Naive thymus-derived CD8-positive, alpha-beta T cell (primary cell): ENCODE results near the gene CHST11. TPM values are rescaled to one million over a fixed set of nuclear protein-coding genes. Genes with fewer than 3 reads are reported as not detected.

Source experiments
- ATAC-seq, 2 donors: fragments of 150-1000 bp; cut with Tn5 transposase in 1 of 2; sonication (Bioruptor Pico), chemical (Tn5 transposase) in 1 of 2; 1 replicate in 1 of 2; 2 replicates in 1 of 2; pipeline ENCODE4 v1.10.0; 2021; ENCODE audit warnings: mild to moderate bottlenecking in 2 of 2, moderate library complexity in 2 of 2
- POLR2A ChIA-PET: fragments of 350-600 bp; sonication (Branson Sonifier 250); formaldehyde crosslinking; loops from one replicate; lab custom pipeline; 2021; ENCODE audit warnings: antibody characterized with exemption; lab: Charles Lee
- DNase-seq, 10 donors: peaks; one replicate each; pipeline versions ENCODE4 v3.0.0 to v3.0.0-alpha.2; 2020 to 2022
- H3K27ac Mint-ChIP-seq, 10 donors: one replicate each; pipeline ENCODE4 v1.8.0; 2020 to 2022; ENCODE audit warnings: mild to moderate bottlenecking in 10 of 10, mixed read lengths in 10 of 10, moderate library complexity in 4 of 10, inconsistent platforms in 1 of 10
- H3K27me3 Mint-ChIP-seq, 5 donors: one replicate each; pipeline ENCODE4 v1.8.0; 2021 to 2022; ENCODE audit warnings: mixed read lengths in 5 of 5
- H3K36me3 Mint-ChIP-seq, 3 donors: one replicate each; pipeline ENCODE4 v1.8.0; 2020 to 2022; ENCODE audit warnings: mixed read lengths in 3 of 3, mild to moderate bottlenecking in 2 of 3, inconsistent platforms in 1 of 3
- H3K4me1 Mint-ChIP-seq, 4 donors: one replicate each; pipeline ENCODE4 v1.8.0; 2021 to 2022; ENCODE audit warnings: mixed read lengths in 4 of 4
- H3K4me3 Mint-ChIP-seq, 10 donors: one replicate each; pipeline ENCODE4 v1.8.0; 2020 to 2022; ENCODE audit warnings: mild to moderate bottlenecking in 10 of 10, mixed read lengths in 10 of 10, moderate library complexity in 6 of 10, inconsistent platforms in 1 of 10
- H3K9me3 Mint-ChIP-seq, 9 donors: one replicate each; pipeline ENCODE4 v1.8.0; 2020 to 2022; ENCODE audit warnings: mixed read lengths in 9 of 9, mild to moderate bottlenecking in 3 of 9, inconsistent platforms in 1 of 9, moderate library complexity in 1 of 9
- polyA plus RNA-seq, 3 donors: library from polyadenylated mRNA; unstranded; fragments of 300-500 nt; fragmentation: Illumina TruSeq; gene quantifications; one replicate each; pipeline ENCODE4 v1.2.3, GENCODE V29; 2021
- total RNA-seq, 8 experiments: library from RNA in 2 of 8; stranded (reverse) in 2 of 8; gene quantifications; one replicate each; pipeline ENCODE4 v1.2.3 and lab custom pipeline; 2021 to 2026

Gene CHST11
- total and polyA plus RNA-seq, 5 experiments from 2014 or later = 23.1 to 35.6 (median 26.8) TPM

DNA sequence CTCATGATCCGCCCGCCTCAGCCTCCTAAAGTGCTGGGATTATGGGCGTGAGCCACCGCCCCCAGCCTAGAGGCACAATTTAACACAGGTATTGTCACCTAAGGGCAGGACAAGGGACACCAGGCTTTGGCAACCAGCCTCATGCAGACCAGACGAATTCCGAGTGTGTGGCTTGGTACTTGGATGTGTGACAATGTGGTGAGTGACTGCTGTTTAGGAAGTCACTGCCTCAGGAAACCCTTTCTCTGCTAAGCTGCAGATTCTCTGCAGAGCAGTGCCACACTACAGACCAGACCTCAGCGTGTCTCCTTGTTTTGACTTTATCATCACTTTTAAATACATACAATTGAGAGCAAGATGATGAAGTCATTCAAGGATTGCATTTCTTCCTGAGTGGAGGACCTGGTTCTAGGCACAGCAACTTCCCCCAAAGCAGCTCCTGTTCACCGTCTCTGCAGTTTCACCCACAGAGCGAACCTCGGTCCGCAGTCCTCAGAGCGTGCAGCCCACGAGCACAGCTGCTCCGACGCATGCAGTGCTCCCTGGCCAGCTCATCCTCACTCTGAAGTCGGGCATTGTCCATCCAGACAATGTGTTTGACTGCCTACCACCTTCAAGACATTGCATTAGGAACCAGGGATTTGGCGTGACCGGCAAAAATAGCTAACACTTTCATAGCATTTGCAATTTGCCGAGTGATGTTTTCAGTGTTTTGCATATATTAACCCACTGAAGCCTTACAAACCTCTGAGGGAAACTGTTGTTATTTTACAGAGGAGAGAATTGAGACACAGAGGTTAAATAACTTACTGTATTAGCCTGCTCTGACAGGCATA lies 235.2 kb downstream of the CHST11 start:
- DNase-seq (no peak), ATAC-seq (no peak)
- no peaks in the 10 kb centered on the region for H3K9me3 Mint-ChIP-seq
- H3K4me1 Mint-ChIP-seq = peaks cover 43 to 90% (median 59%) of the 10 kb centered on the region in 4 donors
- peaks cover 0 to 4% (median 0%) of the 10 kb centered on the region in 3 donors for H3K36me3 Mint-ChIP-seq
- POLR2A ChIA-PET = no interaction called here
- peak overlapping the region in 2 of 10 donors; percentile 10 to 47 for H3K4me3 Mint-ChIP-seq
- no peaks in the 10 kb centered on the region for H3K27me3 Mint-ChIP-seq
- no peak overlapping the region for H3K27ac Mint-ChIP-seq

DNA sequence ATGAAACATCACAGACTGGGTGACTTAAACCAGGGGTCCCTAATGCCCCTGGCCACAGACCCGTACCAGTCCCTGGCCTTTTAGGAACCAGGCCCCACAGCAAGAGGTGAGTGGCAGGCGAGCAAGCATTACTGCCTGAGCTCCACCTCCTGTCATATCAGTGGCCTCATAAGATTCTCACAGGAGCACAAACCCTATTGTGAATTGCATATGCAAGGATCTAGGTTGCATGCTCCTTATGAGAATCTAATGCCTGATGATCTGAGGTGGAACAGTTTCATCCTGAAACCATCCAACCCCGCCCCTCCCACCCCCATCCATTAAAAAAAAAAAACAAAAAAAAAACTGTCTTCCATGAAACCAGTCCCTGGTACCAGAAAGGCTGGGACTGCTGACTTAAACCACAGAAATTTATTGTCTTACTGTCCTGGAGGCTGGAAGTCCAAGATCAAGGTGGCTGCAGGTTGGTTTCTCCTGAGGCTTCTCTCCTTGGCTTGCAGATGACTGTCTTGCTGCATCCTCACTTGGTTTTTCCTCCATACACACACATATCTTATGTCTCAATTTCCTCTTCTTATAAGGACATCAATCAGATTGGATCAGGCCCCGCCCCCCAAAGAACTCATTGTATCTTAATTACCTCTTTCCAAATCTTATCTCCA lies 235.9 kb downstream of the CHST11 start:
- Mint-ChIP-seq H3K27ac (peak overlapping the region in 3 of 10 donors; percentile 15 to 53 (median 43)), H3K4me3 (peak overlapping the region in 1 of 10 donors; percentile 33), H3K9me3 (no peaks in the 10 kb centered on the region), H3K27me3 (no peaks in the 10 kb centered on the region), H3K36me3 (peaks cover 0 to 4% (median 0%) of the 10 kb centered on the region in 3 donors), H3K4me1 (peaks cover 37 to 89% (median 53%) of the 10 kb centered on the region in 4 donors)
- DNase-seq (no peak), ATAC-seq (no peak)
- POLR2A ChIA-PET = no interaction called here

DNA sequence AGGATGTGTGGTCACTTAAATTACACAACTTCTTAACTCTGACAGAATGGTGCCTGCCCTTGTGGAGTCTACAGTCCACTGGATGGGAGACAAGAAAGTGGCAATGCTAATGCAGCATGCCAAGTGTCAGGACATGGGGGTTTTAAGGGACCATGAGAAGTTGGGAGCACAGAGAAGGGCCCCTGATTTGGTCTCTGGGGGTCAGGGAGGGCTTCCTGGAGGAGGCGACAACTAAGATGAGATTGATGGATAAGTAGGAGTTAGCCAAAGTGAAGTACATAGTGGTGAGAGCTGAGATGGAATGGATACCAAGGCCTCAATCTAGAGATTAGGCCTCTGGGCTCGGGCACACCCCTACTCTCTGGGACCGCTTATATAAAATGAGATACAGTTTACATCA lies 236.7 kb downstream of the CHST11 start:
- no peak for ATAC-seq
- Mint-ChIP-seq H3K27me3 (no peaks in the 10 kb centered on the region), H3K36me3 (peaks cover 0 to 4% (median 0%) of the 10 kb centered on the region in 3 donors), H3K4me3 (no peak overlapping the region), H3K27ac (peak overlapping the region in 4 of 10 donors; percentile 7 to 89 (median 42)), H3K4me1 (peaks cover 38 to 89% (median 52%) of the 10 kb centered on the region in 4 donors), H3K9me3 (no peaks in the 10 kb centered on the region)
- no peak for DNase-seq
- POLR2A ChIA-PET = no interaction called here

DNA sequence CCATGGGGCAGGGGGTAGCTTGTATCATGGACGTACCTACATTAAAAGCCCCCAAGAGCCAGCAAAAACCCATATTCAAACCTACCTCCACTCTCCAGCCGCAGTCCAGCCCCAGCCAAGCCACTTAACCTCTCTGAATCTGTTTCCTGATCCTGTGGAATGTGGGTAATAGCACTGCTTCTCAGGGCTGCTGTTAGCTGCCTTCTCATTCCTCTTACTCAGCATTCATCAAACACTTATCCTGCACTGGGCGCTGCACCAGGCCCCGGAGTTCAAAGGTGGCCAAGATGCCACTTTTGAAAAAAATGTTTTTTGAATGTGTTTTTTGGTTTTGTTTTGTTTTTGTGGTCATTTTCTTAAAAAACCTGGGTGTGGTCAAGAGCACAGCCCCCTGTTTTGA lies 237.4 kb downstream of the CHST11 start:
- Mint-ChIP-seq H3K9me3 (no peaks in the 10 kb centered on the region), H3K4me3 (peak overlapping the region in 4 of 10 donors; percentile 35 to 57 (median 46)), H3K4me1 (peaks cover 36 to 86% (median 50%) of the 10 kb centered on the region in 4 donors), H3K36me3 (peaks cover 0 to 4% (median 0%) of the 10 kb centered on the region in 3 donors), H3K27me3 (no peaks in the 10 kb centered on the region), H3K27ac (peak overlapping the region in 7 of 10 donors; percentile 33 to 84 (median 62))
- POLR2A ChIA-PET = no interaction called here
- DNase-seq (no peak), ATAC-seq (no peak)

DNA sequence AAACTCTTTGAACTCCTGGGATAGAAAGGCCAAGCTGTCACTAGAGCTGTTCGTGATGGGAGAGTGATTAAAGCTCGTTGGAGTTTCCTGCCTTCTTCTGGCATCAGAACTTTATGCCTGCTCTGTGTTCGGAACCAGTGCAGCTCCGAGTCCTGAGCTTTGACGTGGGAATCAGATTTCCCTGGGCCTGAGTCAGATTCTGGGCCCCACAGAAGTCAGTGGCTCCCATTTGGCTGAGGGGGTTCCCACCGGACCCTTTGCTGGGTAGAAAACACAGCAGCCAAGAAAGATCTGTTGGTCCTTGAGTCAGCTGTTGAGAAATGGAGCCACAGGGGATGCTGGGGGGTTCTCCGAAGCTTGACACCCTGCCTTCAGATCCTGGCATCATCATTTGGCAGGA lies 238.0 kb downstream of the CHST11 start:
- peak overlapping the region in 7 of 10 donors; percentile 35 to 57 (median 42) for H3K4me3 Mint-ChIP-seq
- POLR2A ChIA-PET = no interaction called here
- peaks cover 0 to 4% (median 0%) of the 10 kb centered on the region in 3 donors for H3K36me3 Mint-ChIP-seq

DNA sequence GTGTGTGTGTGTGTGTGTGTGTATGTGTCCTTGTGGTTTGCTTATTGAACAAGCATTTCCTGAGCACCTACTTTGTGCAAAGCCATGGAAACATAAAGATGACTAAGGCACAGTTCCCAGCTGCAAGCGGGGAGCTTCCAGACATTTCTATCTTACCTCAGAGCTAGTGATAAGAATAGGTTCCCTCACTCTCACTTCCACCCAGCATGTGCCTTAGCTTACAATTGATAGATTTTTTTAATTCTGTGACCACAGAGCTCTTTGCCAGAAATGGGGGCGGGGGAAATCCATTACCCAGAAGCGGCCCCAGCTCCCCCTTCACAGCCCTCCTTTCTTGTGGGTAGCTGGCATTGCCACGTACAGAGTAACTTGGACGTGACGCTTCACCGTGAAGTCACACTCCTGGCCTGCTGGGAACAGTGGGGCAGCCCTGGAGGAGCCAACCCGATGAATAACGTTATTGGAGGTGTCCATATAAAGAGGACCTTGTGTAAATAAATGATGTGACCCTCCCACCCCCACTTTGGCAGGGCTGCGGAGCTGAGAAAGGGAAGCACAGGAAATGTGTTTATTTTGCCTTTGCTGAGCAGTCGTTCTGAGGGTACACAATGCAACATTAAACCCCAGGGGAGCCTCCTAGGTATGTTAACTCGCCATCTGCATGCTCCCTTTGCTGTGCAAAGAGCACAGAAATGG lies 238.9 kb downstream of the CHST11 start:
- Mint-ChIP-seq H3K36me3 (peaks cover 0 to 4% (median 0%) of the 10 kb centered on the region in 3 donors), H3K4me1 (peaks cover 34 to 81% (median 48%) of the 10 kb centered on the region in 4 donors), H3K27me3 (no peaks in the 10 kb centered on the region), H3K9me3 (no peaks in the 10 kb centered on the region), H3K27ac (peak overlapping the region; percentile 49 to 91 (median 74)), H3K4me3 (peak overlapping the region in 9 of 10 donors; percentile 22 to 73 (median 47))
- peak; percentile 92 to 97 for ATAC-seq
- POLR2A ChIA-PET = interaction anchor here (0.6 to 1.0 kb wide), 2 partner anchors 11 to 43 kb away, joined by 3 read pairs; no protein-coding TSS in a partner anchor
- DNase-seq = peak; percentile 27 to 85 (median 68)

More for the DNA sequence above, 238.0 kb downstream of the CHST11 start:
- no peak for ATAC-seq
- no peak for DNase-seq
- Mint-ChIP-seq H3K9me3 (no peaks in the 10 kb centered on the region), H3K27me3 (no peaks in the 10 kb centered on the region), H3K4me1 (peaks cover 34 to 85% (median 49%) of the 10 kb centered on the region in 4 donors), H3K27ac (peak overlapping the region in 8 of 10 donors; percentile 30 to 84 (median 54))

DNA sequence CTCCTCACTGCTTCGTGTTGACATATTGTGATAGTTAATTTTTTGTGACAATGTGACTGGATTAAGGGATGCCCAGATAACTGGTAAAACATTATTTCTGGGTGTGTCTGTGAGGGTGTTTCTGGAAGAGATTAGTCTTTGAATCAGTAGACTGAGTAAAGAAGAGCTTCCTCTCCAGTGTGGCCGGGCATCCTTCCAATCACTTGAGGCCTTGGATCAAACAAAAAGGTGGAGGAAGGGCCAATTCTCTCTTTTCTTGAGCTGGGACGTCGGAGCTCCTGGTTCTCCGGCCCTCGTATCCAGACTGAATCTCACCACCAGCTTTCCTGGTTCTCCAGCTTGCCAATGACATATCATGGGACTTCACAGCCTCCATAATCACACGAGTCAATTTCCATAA lies 240.4 kb downstream of the CHST11 start:
- H3K27me3 Mint-ChIP-seq = no peaks in the 10 kb centered on the region
- POLR2A ChIA-PET = interaction anchor here (0.5 kb wide), 1 partner anchor 240 kb away, joined by 3 read pairs; no protein-coding TSS in a partner anchor
- no peak overlapping the region for H3K4me3 Mint-ChIP-seq
- peak overlapping the region in 4 of 10 donors; percentile 7 to 76 (median 61) for H3K27ac Mint-ChIP-seq
- peaks cover 35 to 67% (median 49%) of the 10 kb centered on the region in 4 donors for H3K4me1 Mint-ChIP-seq
- no peaks in the 10 kb centered on the region for H3K9me3 Mint-ChIP-seq
- H3K36me3 Mint-ChIP-seq = peaks cover 0 to 4% (median 0%) of the 10 kb centered on the region in 3 donors
- no peak for DNase-seq
- no peak for ATAC-seq

DNA sequence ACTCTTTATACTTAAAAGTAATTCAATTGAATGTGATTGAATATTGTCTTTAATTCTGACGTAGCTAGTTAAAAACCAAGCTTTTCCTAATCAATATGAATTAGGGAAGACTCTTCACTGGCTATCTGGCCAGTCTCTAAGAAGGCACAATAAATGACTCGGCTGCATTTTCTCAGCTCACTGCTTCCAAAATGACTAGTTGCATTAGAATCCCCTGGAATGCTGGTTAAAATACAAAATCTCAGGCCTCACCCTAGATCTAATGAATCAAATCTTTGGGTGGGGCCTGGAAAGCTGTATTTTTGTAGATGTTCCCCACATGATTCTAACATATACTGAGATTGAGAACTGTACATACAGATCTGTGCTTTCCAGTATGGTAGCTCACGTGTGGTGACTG lies 242.1 kb downstream of the CHST11 start:
- Mint-ChIP-seq H3K4me3 (no peak overlapping the region), H3K9me3 (no peaks in the 10 kb centered on the region), H3K4me1 (peaks cover 33 to 55% (median 42%) of the 10 kb centered on the region in 4 donors), H3K36me3 (peaks cover 0 to 2% (median 2%) of the 10 kb centered on the region in 3 donors), H3K27ac (no peak overlapping the region), H3K27me3 (no peaks in the 10 kb centered on the region)
- no peak for ATAC-seq
- POLR2A ChIA-PET = no interaction called here
- no peak for DNase-seq

DNA sequence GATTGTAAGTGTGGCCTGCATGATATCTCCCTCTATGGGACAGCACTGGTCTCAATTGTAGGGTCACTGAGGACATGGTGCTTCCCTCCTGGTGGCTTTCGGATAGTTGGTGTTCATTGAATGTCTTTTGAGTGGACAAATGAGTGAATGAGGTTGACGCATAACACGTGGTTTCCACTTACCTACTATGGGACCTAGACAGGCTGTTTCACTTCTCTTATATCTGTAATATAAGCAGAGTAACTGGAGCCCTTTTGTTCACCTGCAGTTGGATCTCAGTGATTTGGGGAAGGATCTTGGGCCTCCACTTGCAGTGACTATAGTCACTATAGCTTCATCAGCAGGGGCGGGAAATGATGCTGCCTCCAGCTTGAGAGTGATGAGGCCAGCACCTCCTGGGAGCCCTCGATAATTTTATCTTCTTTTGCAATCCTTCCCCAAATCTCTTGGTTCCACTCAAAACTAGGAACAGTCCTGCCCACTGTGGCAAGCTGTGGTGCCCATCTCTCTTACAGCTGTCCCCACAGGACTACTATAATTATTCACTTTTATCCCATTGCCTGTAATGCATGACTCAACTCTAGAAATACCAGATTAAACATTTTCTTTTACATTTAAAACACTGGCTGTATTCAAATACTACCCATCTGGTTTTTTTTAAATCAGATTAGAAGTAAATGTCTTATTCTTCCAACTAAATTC lies 242.9 kb downstream of the CHST11 start:
- Mint-ChIP-seq H3K4me1 (peaks cover 28 to 47% (median 35%) of the 10 kb centered on the region in 4 donors), H3K9me3 (no peaks in the 10 kb centered on the region), H3K36me3 (peaks cover 0 to 2% (median 2%) of the 10 kb centered on the region in 3 donors), H3K27me3 (no peaks in the 10 kb centered on the region), H3K4me3 (no peak overlapping the region), H3K27ac (peak overlapping the region in 3 of 10 donors; percentile 69 to 77 (median 73))
- POLR2A ChIA-PET = no interaction called here
- ATAC-seq (no peak), DNase-seq (no peak)

DNA sequence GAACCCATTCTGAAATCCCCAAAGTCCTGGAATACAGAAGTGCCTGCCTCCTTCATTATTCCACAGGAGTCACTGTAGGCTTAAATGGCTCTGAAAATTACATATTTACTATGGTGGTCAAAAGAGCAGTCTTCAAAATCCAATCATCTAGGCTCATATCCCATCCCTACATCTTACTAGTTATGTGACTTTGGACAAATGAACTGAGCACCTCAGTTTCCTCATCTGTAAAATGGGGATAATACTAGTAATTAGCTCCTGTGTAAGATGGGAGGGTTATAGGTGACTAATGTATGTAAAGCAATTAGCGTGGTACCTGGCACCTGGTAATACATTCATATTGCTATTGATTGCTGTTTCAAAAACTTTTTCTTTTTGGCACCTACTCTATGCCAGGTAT lies 243.6 kb downstream of the CHST11 start:
- H3K4me1 Mint-ChIP-seq = peaks cover 26 to 40% (median 29%) of the 10 kb centered on the region in 4 donors
- DNase-seq (no peak), ATAC-seq (no peak)
- H3K4me3 Mint-ChIP-seq = no peak overlapping the region
- H3K36me3 Mint-ChIP-seq = peaks cover 0 to 2% (median 2%) of the 10 kb centered on the region in 3 donors
- no peaks in the 10 kb centered on the region for H3K9me3 Mint-ChIP-seq
- POLR2A ChIA-PET = no interaction called here
- no peak overlapping the region for H3K27ac Mint-ChIP-seq
- no peaks in the 10 kb centered on the region for H3K27me3 Mint-ChIP-seq

DNA sequence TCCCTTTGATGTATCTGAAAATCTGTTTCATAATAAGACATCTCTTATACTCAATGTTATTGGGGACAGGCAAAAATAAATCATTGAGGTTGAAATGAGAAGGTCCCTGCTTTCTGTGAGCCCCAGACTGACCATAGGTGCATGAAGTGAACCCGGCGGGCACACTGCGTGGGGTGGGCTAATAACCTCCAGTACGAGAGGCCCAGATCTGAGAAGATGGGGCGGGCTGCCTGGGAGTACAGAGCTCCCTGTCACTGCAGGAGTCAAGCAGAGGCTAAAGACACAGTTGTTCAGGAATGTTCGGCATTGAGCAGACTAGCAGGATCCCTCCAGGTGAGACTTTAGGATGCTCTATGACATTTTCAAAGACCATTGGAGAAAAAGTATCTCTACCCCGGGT lies 244.6 kb downstream of the CHST11 start:
- H3K27me3 Mint-ChIP-seq = no peaks in the 10 kb centered on the region
- H3K27ac Mint-ChIP-seq = no peak overlapping the region
- H3K4me1 Mint-ChIP-seq = peaks cover 19 to 32% (median 24%) of the 10 kb centered on the region in 4 donors
- no peak for DNase-seq
- POLR2A ChIA-PET = no interaction called here
- no peaks in the 10 kb centered on the region for H3K9me3 Mint-ChIP-seq
- no peak overlapping the region for H3K4me3 Mint-ChIP-seq
- no peak for ATAC-seq
- H3K36me3 Mint-ChIP-seq = peaks cover 0 to 2% (median 2%) of the 10 kb centered on the region in 3 donors

DNA sequence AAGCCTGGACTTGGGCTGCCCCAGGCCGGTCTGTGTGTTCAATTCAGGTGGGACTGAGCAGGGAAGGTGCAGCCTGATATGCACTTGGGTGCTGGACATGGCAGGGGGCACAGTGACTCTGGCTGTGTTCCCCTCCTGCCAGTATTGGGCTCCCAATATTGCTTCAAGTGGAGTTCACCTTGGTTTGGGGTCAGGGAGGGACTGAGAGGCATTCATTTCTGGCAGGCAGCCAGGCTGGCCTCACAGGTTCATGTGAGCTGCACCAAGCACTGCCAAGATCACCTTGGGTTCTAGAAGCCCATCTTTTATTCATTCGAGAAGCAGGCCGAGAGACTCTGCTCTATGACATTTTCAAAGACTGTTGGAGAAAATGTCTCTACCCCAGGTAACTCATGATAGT lies 245.0 kb downstream of the CHST11 start:
- DNase-seq (no peak), ATAC-seq (no peak)
- H3K36me3 Mint-ChIP-seq = peaks cover 0 to 2% (median 2%) of the 10 kb centered on the region in 3 donors
- H3K27me3 Mint-ChIP-seq = no peaks in the 10 kb centered on the region
- peak overlapping the region in 1 of 10 donors; percentile 12 for H3K27ac Mint-ChIP-seq
- no peaks in the 10 kb centered on the region for H3K9me3 Mint-ChIP-seq
- peaks cover 15 to 32% (median 21%) of the 10 kb centered on the region in 4 donors for H3K4me1 Mint-ChIP-seq
- no peak overlapping the region for H3K4me3 Mint-ChIP-seq
- POLR2A ChIA-PET = no interaction called here
